ENCODE results near the gene CLDN11. TPM values are rescaled to one million over a fixed set of nuclear protein-coding genes. Genes with fewer than 3 reads are reported as not detected.

Gene CLDN11
- total RNA-seq, 2 experiments from 2014 or later: not detected

GRCh38 chr3:170429050-170429449, 10.4 kb downstream of the CLDN11 start:
- POLR2A ChIA-PET: no interaction called here
- Mint-ChIP-seq H3K4me1 (ENCODE audit: low read depth) (peaks cover 17% of the 10 kb centered on the region), H3K36me3 (no peaks in the 10 kb centered on the region), H3K27ac (no peak overlapping the region), H3K4me3 (no peak overlapping the region), H3K9me3 (no peaks in the 10 kb centered on the region), H3K27me3 (peaks cover 2% of the 10 kb centered on the region)
- CTCF ChIA-PET: interaction anchor here (1.7 kb wide), 1 partner anchor 383 kb away, joined by 5 read pairs; no protein-coding TSS in a partner anchor
- intact Hi-C loops (cut with micrococcal nuclease): loop anchor here (10.0 kb wide), 1 partner anchor 664 kb away; the partner anchor contains the start of genes ACTRT3 and TERC
- no peak for DNase-seq

DNA sequence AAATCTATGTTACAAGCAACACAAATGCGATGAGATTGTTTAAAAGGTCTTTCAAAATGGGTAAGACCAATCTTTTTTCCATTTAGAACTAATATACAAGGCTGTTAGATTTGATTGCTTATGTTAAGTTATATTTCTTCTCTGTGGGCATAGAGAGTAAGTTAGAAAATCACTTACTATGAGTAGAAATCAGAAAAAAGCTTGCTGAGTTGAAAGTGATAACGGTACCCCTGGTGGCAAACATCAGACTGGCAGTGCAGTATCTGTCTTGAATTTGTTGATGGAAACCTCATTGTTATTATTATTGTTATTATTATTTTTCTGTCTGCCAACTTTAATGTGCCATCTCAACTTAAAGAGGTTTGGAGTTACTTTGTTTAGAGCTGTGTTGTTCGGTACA, 12.4 kb downstream of the CLDN11 start:
- Mint-ChIP-seq H3K9me3 (no peaks in the 10 kb centered on the region), H3K4me1 (ENCODE audit: low read depth) (peaks cover 17% of the 10 kb centered on the region), H3K4me3 (no peak overlapping the region), H3K27me3 (peaks cover 2% of the 10 kb centered on the region), H3K27ac (no peak overlapping the region), H3K36me3 (no peaks in the 10 kb centered on the region)
- ChIA-PET POLR2A (no interaction called here), CTCF (interaction anchor here (0.6 to 2.2 kb wide), 5 partner anchors 9 to 1902 kb away, joined by 3 to 14 read pairs (median 3); no protein-coding TSS in a partner anchor)
- intact Hi-C loops (cut with micrococcal nuclease): no loop called here
- no peak for DNase-seq

- no peaks in the 10 kb centered on the region for H3K9me3 Mint-ChIP-seq
- ChIA-PET CTCF (interaction anchor here (0.6 to 1.4 kb wide), 2 partner anchors 122 to 379 kb away, joined by 5 to 6 read pairs; no protein-coding TSS in a partner anchor), POLR2A (no interaction called here)
- peaks cover 2% of the 10 kb centered on the region for H3K27me3 Mint-ChIP-seq
- no peaks in the 10 kb centered on the region for H3K36me3 Mint-ChIP-seq
- DNase-seq: no peak
- H3K27ac Mint-ChIP-seq: no peak overlapping the region
- intact Hi-C loops (cut with micrococcal nuclease): no loop called here
- H3K4me3 Mint-ChIP-seq: no peak overlapping the region
- peaks cover 21% of the 10 kb centered on the region for H3K4me1 Mint-ChIP-seq (ENCODE audit: low read depth)
Observed at GRCh38 chr3:170432416-170432815, 13.7 kb downstream of the CLDN11 start.

DNA sequence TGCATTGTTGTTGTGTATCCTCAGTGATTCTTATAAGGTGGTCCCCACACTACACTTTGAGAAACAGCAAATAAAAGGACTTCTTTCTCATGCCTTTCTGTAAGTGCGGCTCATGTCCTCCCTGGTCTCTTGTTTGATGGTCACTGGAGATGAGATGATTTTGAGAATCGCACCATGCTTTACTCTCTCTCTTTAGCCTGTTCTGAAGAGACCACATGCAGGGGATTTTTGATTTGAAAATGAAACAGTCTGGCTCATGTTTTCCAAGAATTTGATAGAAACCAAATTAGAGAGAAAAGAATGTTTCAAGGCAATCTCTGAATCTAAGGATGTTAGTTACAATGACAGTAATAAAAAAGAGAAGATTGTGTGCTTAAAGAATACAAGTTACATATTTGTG, 18.0 kb downstream of the CLDN11 start:
- POLR2A ChIA-PET: no interaction called here
- H3K27ac Mint-ChIP-seq: no peak overlapping the region
- H3K4me3 Mint-ChIP-seq: no peak overlapping the region
- intact Hi-C loops (cut with micrococcal nuclease): no loop called here
- H3K9me3 Mint-ChIP-seq: no peaks in the 10 kb centered on the region
- DNase-seq: no peak
- H3K4me1 Mint-ChIP-seq (ENCODE audit: low read depth): peaks cover 4% of the 10 kb centered on the region
- H3K27me3 Mint-ChIP-seq: peaks cover 8% of the 10 kb centered on the region
- CTCF ChIA-PET: interaction anchor here (1.4 kb wide), 1 partner anchor 23 kb away, joined by 5 read pairs; no protein-coding TSS in a partner anchor
- no peaks in the 10 kb centered on the region for H3K36me3 Mint-ChIP-seq

- peaks cover 4% of the 10 kb centered on the region for H3K4me1 Mint-ChIP-seq (ENCODE audit: low read depth)
- intact Hi-C loops (cut with micrococcal nuclease): no loop called here
- H3K9me3 Mint-ChIP-seq: no peaks in the 10 kb centered on the region
- no peak overlapping the region for H3K27ac Mint-ChIP-seq
- ChIA-PET POLR2A (no interaction called here), CTCF (interaction anchor here (1.0 to 1.4 kb wide), 2 partner anchors 23 to 374 kb away, joined by 3 to 5 read pairs; no protein-coding TSS in a partner anchor)
- DNase-seq: no peak
- H3K36me3 Mint-ChIP-seq: no peaks in the 10 kb centered on the region
- H3K27me3 Mint-ChIP-seq: peaks cover 10% of the 10 kb centered on the region
- H3K4me3 Mint-ChIP-seq: no peak overlapping the region
Observed at GRCh38 chr3:170437176-170437575, 18.5 kb downstream of the CLDN11 start.

- intact Hi-C loops (cut with micrococcal nuclease): no loop called here
- peaks cover 4% of the 10 kb centered on the region for H3K4me1 Mint-ChIP-seq (ENCODE audit: low read depth)
- H3K9me3 Mint-ChIP-seq: no peaks in the 10 kb centered on the region
- no peak for DNase-seq
- CTCF ChIA-PET: interaction anchor here (1.0 to 1.4 kb wide), 2 partner anchors 24 to 374 kb away, joined by 3 to 5 read pairs; no protein-coding TSS in a partner anchor
- no peaks in the 10 kb centered on the region for H3K36me3 Mint-ChIP-seq
- H3K27me3 Mint-ChIP-seq: peaks cover 13% of the 10 kb centered on the region
- POLR2A ChIA-PET: no interaction called here
- H3K27ac Mint-ChIP-seq: no peak overlapping the region
- no peak overlapping the region for H3K4me3 Mint-ChIP-seq
Observed at GRCh38 chr3:170437696-170438407, 19.2 kb downstream of the CLDN11 start.

- Mint-ChIP-seq H3K9me3 (no peaks in the 10 kb centered on the region), H3K27me3 (peaks cover 13% of the 10 kb centered on the region), H3K36me3 (no peaks in the 10 kb centered on the region), H3K4me3 (no peak overlapping the region), H3K4me1 (ENCODE audit: low read depth) (peaks cover 4% of the 10 kb centered on the region), H3K27ac (no peak overlapping the region)
- DNase-seq: no peak
- ChIA-PET CTCF (no interaction called here), POLR2A (no interaction called here)
- intact Hi-C loops (cut with micrococcal nuclease): no loop called here
Observed at GRCh38 chr3:170438836-170439235, 20.2 kb downstream of the CLDN11 start.

DNA sequence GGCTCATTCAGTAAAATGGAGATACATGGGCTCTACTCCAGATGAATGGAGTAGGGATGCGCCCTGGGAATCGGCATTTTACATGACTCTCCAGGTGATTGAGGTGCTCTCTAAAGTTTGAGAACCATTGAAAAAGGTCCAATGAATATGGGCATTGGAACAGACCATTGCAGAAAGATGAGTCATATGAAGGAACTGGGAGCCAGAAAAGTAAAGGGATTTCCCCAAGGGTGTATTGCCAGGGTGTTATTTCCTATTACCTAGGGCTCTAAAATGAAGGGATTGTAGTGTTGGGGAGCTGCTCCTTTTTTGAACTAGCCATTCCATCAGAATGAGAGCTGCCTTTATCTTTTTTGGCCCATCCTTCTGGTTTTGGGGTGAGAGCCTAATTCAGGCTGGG, 21.7 kb downstream of the CLDN11 start:
- CTCF ChIA-PET: interaction anchor here (0.8 to 1.2 kb wide), 4 partner anchors 10 to 372 kb away, joined by 3 read pairs; no protein-coding TSS in a partner anchor
- H3K4me1 Mint-ChIP-seq (ENCODE audit: low read depth): peaks cover 4% of the 10 kb centered on the region
- POLR2A ChIA-PET: no interaction called here
- DNase-seq: no peak
- H3K4me3 Mint-ChIP-seq: no peak overlapping the region
- no peaks in the 10 kb centered on the region for H3K9me3 Mint-ChIP-seq
- H3K27me3 Mint-ChIP-seq: peaks cover 19% of the 10 kb centered on the region
- no peak overlapping the region for H3K27ac Mint-ChIP-seq
- no peaks in the 10 kb centered on the region for H3K36me3 Mint-ChIP-seq
- intact Hi-C loops (cut with micrococcal nuclease): no loop called here

GRCh38 chr3:170441412-170441811, 22.7 kb downstream of the CLDN11 start:
- CTCF ChIA-PET: interaction anchor here (0.9 kb wide), 1 partner anchor 27 kb away, joined by 3 read pairs; no protein-coding TSS in a partner anchor
- no peak overlapping the region for H3K4me3 Mint-ChIP-seq
- DNase-seq: no peak
- H3K36me3 Mint-ChIP-seq: no peaks in the 10 kb centered on the region
- H3K9me3 Mint-ChIP-seq: no peaks in the 10 kb centered on the region
- intact Hi-C loops (cut with micrococcal nuclease): no loop called here
- no peak overlapping the region for H3K27ac Mint-ChIP-seq
- H3K27me3 Mint-ChIP-seq: peaks cover 19% of the 10 kb centered on the region
- H3K4me1 Mint-ChIP-seq (ENCODE audit: low read depth): peaks cover 4% of the 10 kb centered on the region
- POLR2A ChIA-PET: no interaction called here

GRCh38 chr3:170442947-170443346, 24.3 kb downstream of the CLDN11 start:
- no peaks in the 10 kb centered on the region for H3K36me3 Mint-ChIP-seq
- no peak overlapping the region for H3K27ac Mint-ChIP-seq
- intact Hi-C loops (cut with micrococcal nuclease): no loop called here
- peaks cover 19% of the 10 kb centered on the region for H3K27me3 Mint-ChIP-seq
- H3K4me3 Mint-ChIP-seq: no peak overlapping the region
- ChIA-PET CTCF (interaction anchor here (1.1 kb wide), 1 partner anchor 8 kb away, joined by 4 read pairs; no protein-coding TSS in a partner anchor), POLR2A (no interaction called here)
- DNase-seq: no peak
- no peaks in the 10 kb centered on the region for H3K9me3 Mint-ChIP-seq
- no peaks in the 10 kb centered on the region for H3K4me1 Mint-ChIP-seq (ENCODE audit: low read depth)

DNA sequence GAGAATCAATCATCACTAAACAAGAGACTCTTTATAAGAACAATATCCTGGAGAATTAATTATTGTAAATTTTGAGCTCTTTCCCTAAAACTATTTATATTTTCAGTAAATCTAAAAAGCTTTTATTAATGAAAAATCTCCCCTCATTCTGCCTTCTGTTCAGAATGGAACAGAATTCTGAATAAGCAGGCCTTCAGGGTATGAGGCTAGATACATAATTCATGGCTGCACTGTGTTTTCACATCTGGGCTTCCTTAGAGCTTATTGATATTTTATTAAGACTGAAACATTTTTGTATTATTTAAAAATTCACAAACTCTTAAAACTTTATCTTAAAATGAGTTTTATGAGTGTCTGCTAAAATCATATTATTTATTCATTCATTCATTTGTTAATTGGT, 24.8 kb downstream of the CLDN11 start:
- no peak overlapping the region for H3K27ac Mint-ChIP-seq
- ChIA-PET CTCF (interaction anchor here (1.1 kb wide), 1 partner anchor 8 kb away, joined by 4 read pairs; no protein-coding TSS in a partner anchor), POLR2A (no interaction called here)
- no peaks in the 10 kb centered on the region for H3K9me3 Mint-ChIP-seq
- H3K36me3 Mint-ChIP-seq: no peaks in the 10 kb centered on the region
- no peaks in the 10 kb centered on the region for H3K4me1 Mint-ChIP-seq (ENCODE audit: low read depth)
- H3K27me3 Mint-ChIP-seq: peaks cover 19% of the 10 kb centered on the region
- DNase-seq: no peak
- no peak overlapping the region for H3K4me3 Mint-ChIP-seq
- intact Hi-C loops (cut with micrococcal nuclease): no loop called here

GRCh38 chr3:170448584-170448983, 29.9 kb downstream of the CLDN11 start:
- ChIA-PET CTCF (no interaction called here), POLR2A (no interaction called here)
- intact Hi-C loops (cut with micrococcal nuclease): no loop called here
- no peak overlapping the region for H3K4me3 Mint-ChIP-seq
- no peak for DNase-seq
- H3K27ac Mint-ChIP-seq: no peak overlapping the region
- H3K4me1 Mint-ChIP-seq (ENCODE audit: low read depth): no peaks in the 10 kb centered on the region
- peaks cover 6% of the 10 kb centered on the region for H3K27me3 Mint-ChIP-seq
- no peaks in the 10 kb centered on the region for H3K9me3 Mint-ChIP-seq
- H3K36me3 Mint-ChIP-seq: no peaks in the 10 kb centered on the region

- no peak for DNase-seq
- H3K36me3 Mint-ChIP-seq: no peaks in the 10 kb centered on the region
- H3K4me3 Mint-ChIP-seq: no peak overlapping the region
- CTCF ChIA-PET: no interaction called here
- H3K4me1 Mint-ChIP-seq (ENCODE audit: low read depth): no peaks in the 10 kb centered on the region
- POLR2A ChIA-PET: no interaction called here
- H3K27ac Mint-ChIP-seq: no peak overlapping the region
- H3K9me3 Mint-ChIP-seq: no peaks in the 10 kb centered on the region
- intact Hi-C loops (cut with micrococcal nuclease): no loop called here
- no peaks in the 10 kb centered on the region for H3K27me3 Mint-ChIP-seq
Observed at GRCh38 chr3:170450039-170450438, 31.4 kb downstream of the CLDN11 start.
